NCI-H1105 (cell line): ENCODE data around the gene SORD.
"Not testable (repeated sequence)": the region's sequence is repeated elsewhere in the genome, so short reads cannot be mapped to it uniquely, and the experiment has no call there.

Experiments used
- DNase-seq: peaks from one replicate; lab custom pipeline; 2025; lab: John Stamatoyannopoulos, UW

The SORD gene

GRCh38 chr15:45062301-45062700 lies 39.3 kb downstream of the SORD start:
- not testable (repeated sequence) for DNase-seq

GRCh38 chr15:45064386-45064785 lies 41.4 kb downstream of the SORD start:
- no peak for DNase-seq

GRCh38 chr15:45069942-45070360 lies 47.0 kb downstream of the SORD start:
- DNase-seq, result not testable (repeated sequence)

- DNase-seq, result not testable (repeated sequence)
Measured at GRCh38 chr15:45073602-45074001, 50.6 kb downstream of the SORD start.

- DNase-seq, result not testable (repeated sequence)
Measured at GRCh38 chr15:45075440-45076320, 52.7 kb downstream of the SORD start.

- not testable (repeated sequence) for DNase-seq
Measured at GRCh38 chr15:45077391-45077790, 54.4 kb downstream of the SORD start.

- not testable (repeated sequence) for DNase-seq
Measured at GRCh38 chr15:45079201-45079600, 56.2 kb downstream of the SORD start.

GRCh38 chr15:45079628-45080246 lies 56.7 kb downstream of the SORD start:
- DNase-seq, result not testable (repeated sequence)

- not testable (repeated sequence) for DNase-seq
Measured at GRCh38 chr15:45080593-45080992, 57.6 kb downstream of the SORD start.

GRCh38 chr15:45082412-45082811 lies 59.4 kb downstream of the SORD start:
- not testable (repeated sequence) for DNase-seq

- no peak for DNase-seq
Measured at GRCh38 chr15:45083223-45083622, 60.2 kb downstream of the SORD start.

GRCh38 chr15:45084163-45084562 lies 61.2 kb downstream of the SORD start:
- DNase-seq, result no peak

- DNase-seq, result no peak
Measured at GRCh38 chr15:45087513-45087912, 64.5 kb downstream of the SORD start.

- no peak for DNase-seq
Measured at GRCh38 chr15:45088801-45089711, 66.1 kb downstream of the SORD start.

- DNase-seq, result no peak
Measured at GRCh38 chr15:45089712-45090373, 66.8 kb downstream of the SORD start.

GRCh38 chr15:45091161-45091560 lies 68.2 kb downstream of the SORD start:
- DNase-seq, result no peak

GRCh38 chr15:45091576-45091975 lies 68.6 kb downstream of the SORD start:
- no peak for DNase-seq

- DNase-seq, result no peak
Measured at GRCh38 chr15:45093013-45093412, 70.0 kb downstream of the SORD start.

GRCh38 chr15:45093622-45094357 lies 70.8 kb downstream of the SORD start:
- no peak for DNase-seq

- DNase-seq, result no peak
Measured at GRCh38 chr15:45094358-45094730, 71.3 kb downstream of the SORD start.

GRCh38 chr15:45095661-45096060 lies 72.7 kb downstream of the SORD start:
- no peak for DNase-seq
